ENCODE data around the gene CASZ1. TPM values are rescaled to one million over a fixed set of nuclear protein-coding genes. Genes with fewer than 3 reads are reported as not detected.

CASZ1 gene
- total and polyA plus RNA-seq, 9 donors: 2.4 to 15.7 (median 4.0) TPM

- Histone ChIP-seq H3K4me3 (no peak overlapping the region), H3K27ac (no peak overlapping the region), H3K4me1 (ENCODE audit: insufficient read depth) (no peaks in the 10 kb centered on the region), H3K27me3 (no peaks in the 10 kb centered on the region), H3K9me3 (peaks cover 0 to 3% of the 10 kb centered on the region in 2 donors), H3K36me3 (no peaks in the 10 kb centered on the region)
- TF ChIP-seq CTCF (IDR thresholded peaks at IDR 0.05) (no peak), EP300 (IDR thresholded peaks at IDR 0.05) (no peak), POLR2A (IDR thresholded peaks at IDR 0.05) (no peak)
- no peak for DNase-seq
- WGBS, 3 donors: 54 to 60% (median 55%) methylated on average over 11 of the region's 11 CpGs
- intact Hi-C loops (cut with DNase I): no loop called here
These were observed 42.1 kb upstream of the CASZ1 start for GRCh38 chr1:10838541-10838940.

GRCh38 chr1:10836726-10837125 lies 40.3 kb upstream of the CASZ1 start:
- intact Hi-C loops (cut with DNase I): no loop called here
- WGBS, 3 donors: 78 to 83% (median 83%) methylated on average over 11 of the region's 11 CpGs
- Histone ChIP-seq H3K27ac (no peak overlapping the region), H3K4me3 (no peak overlapping the region), H3K36me3 (no peaks in the 10 kb centered on the region), H3K9me3 (no peaks in the 10 kb centered on the region), H3K27me3 (no peaks in the 10 kb centered on the region), H3K4me1 (ENCODE audit: insufficient read depth) (no peaks in the 10 kb centered on the region)
- no peak for DNase-seq
- no peak for TF ChIP-seq CTCF (IDR thresholded peaks at IDR 0.05)
- TF ChIP-seq POLR2A (IDR thresholded peaks at IDR 0.05): no peak
- no peak for TF ChIP-seq EP300 (IDR thresholded peaks at IDR 0.05)

GRCh38 chr1:10835822-10836421 lies 39.5 kb upstream of the CASZ1 start:
- no peak for TF ChIP-seq POLR2A (IDR thresholded peaks at IDR 0.05)
- TF ChIP-seq CTCF (IDR thresholded peaks at IDR 0.05): no peak
- TF ChIP-seq EP300 (IDR thresholded peaks at IDR 0.05): no peak
- intact Hi-C loops (cut with DNase I): no loop called here
- Histone ChIP-seq H3K9me3 (no peaks in the 10 kb centered on the region), H3K4me3 (no peak overlapping the region), H3K4me1 (ENCODE audit: insufficient read depth) (no peaks in the 10 kb centered on the region), H3K36me3 (no peaks in the 10 kb centered on the region), H3K27ac (no peak overlapping the region), H3K27me3 (no peaks in the 10 kb centered on the region)
- 12 to 17% (median 16%) methylated on average over 23 to 31 of the region's 31 CpGs for WGBS, 3 donors
- DNase-seq: peak in 2 of 5 donors; percentile 47 to 52

GRCh38 chr1:10835421-10835820 lies 39.0 kb upstream of the CASZ1 start:
- TF ChIP-seq EP300 (IDR thresholded peaks at IDR 0.05): no peak
- TF ChIP-seq POLR2A (IDR thresholded peaks at IDR 0.05): no peak
- no peak for TF ChIP-seq CTCF (IDR thresholded peaks at IDR 0.05)
- Histone ChIP-seq H3K9me3 (no peaks in the 10 kb centered on the region), H3K4me3 (no peak overlapping the region), H3K4me1 (ENCODE audit: insufficient read depth) (no peaks in the 10 kb centered on the region), H3K27ac (no peak overlapping the region), H3K27me3 (no peaks in the 10 kb centered on the region), H3K36me3 (no peaks in the 10 kb centered on the region)
- no peak for DNase-seq
- WGBS, 3 donors: 6 to 8% (median 7%) methylated on average over 11 to 12 of the region's 12 CpGs
- intact Hi-C loops (cut with DNase I): no loop called here
